HepG2 (cell line): ENCODE measurements around the gene GPS2. TPM values are rescaled to one million over a fixed set of nuclear protein-coding genes. Genes with fewer than 3 reads are reported as not detected.

ENCODE experiments used
- ARNT2 ChIP-seq: sonication (generic); formaldehyde crosslinking; IDR thresholded peaks from 2 replicates; pipeline ENCODE4 v1.8.0; 2022; ENCODE audit warnings: mild to moderate bottlenecking, low read depth, missing genetic modification reagents, moderate library complexity
- E2F1 ChIP-seq: sonication (generic); formaldehyde crosslinking; IDR thresholded peaks from 2 replicates; pipeline ENCODE4 v1.5.0; 2020; ENCODE audit warnings: missing genetic modification reagents
- NCOA2 ChIP-seq: sonication (generic); formaldehyde crosslinking; IDR thresholded peaks from 2 replicates; pipeline ENCODE4 v1.8.0; 2022; ENCODE audit warnings: inconsistent platforms
- NKX3-1 ChIP-seq: sonication (generic); formaldehyde crosslinking; IDR thresholded peaks from 2 replicates; pipeline ENCODE4 v1.5.0; 2020; ENCODE audit warnings: missing genetic modification reagents
- PRDM15 ChIP-seq: sonication (generic); formaldehyde crosslinking; IDR thresholded peaks from 2 replicates; pipeline ENCODE4 v1.4.0; 2020; ENCODE audit warnings: missing genetic modification reagents
- STAG1 ChIP-seq: sonication (generic); formaldehyde crosslinking; IDR thresholded peaks from 2 replicates; pipeline ENCODE4 v1.4.0; 2020; ENCODE audit warnings: missing genetic modification reagents
- TBX3 ChIP-seq: fragments of 450-650 bp; IDR thresholded peaks from 2 replicates; pipeline ENCODE4 v1.6.1; 2017; ENCODE audit warnings: antibody characterized with exemption, mild to moderate bottlenecking, inconsistent platforms, borderline replicate concordance
- THAP8 ChIP-seq: sonication (generic); formaldehyde crosslinking; IDR thresholded peaks from 2 replicates; pipeline ENCODE4 v1.5.1; 2020; ENCODE audit warnings: missing genetic modification reagents, mild to moderate bottlenecking, borderline replicate concordance
- WIZ ChIP-seq: sonication (generic); formaldehyde crosslinking; IDR thresholded peaks from 2 replicates; pipeline ENCODE4 v1.5.1; 2020; ENCODE audit warnings: mild to moderate bottlenecking, missing genetic modification reagents
- ZBTB4 ChIP-seq: sonication (generic); formaldehyde crosslinking; IDR thresholded peaks from 2 replicates; pipeline ENCODE4 v1.4.0; 2020; ENCODE audit warnings: missing genetic modification reagents, mild to moderate bottlenecking, borderline replicate concordance
- ZMYM3 ChIP-seq: sonication (generic); formaldehyde crosslinking; IDR thresholded peaks from 2 replicates; pipeline ENCODE4 v1.5.1; 2020; ENCODE audit warnings: mild to moderate bottlenecking, missing genetic modification reagents
- ZMYM4 ChIP-seq: sonication (generic); formaldehyde crosslinking; IDR thresholded peaks from 2 replicates; pipeline ENCODE4 v1.8.1; 2023; ENCODE audit warnings: mild to moderate bottlenecking, missing genetic modification reagents
- ZNF432 ChIP-seq: sonication (generic); formaldehyde crosslinking; IDR thresholded peaks from 2 replicates; pipeline ENCODE4 v1.5.0; 2020; ENCODE audit warnings: missing genetic modification reagents, mild to moderate bottlenecking, borderline replicate concordance
- ZNF510 ChIP-seq: sonication (generic); formaldehyde crosslinking; IDR thresholded peaks from 2 replicates; pipeline ENCODE4 v1.4.0; 2020; ENCODE audit warnings: low read depth, mild to moderate bottlenecking, missing genetic modification reagents
- ZNF550 ChIP-seq: sonication (generic); formaldehyde crosslinking; IDR thresholded peaks from 2 replicates; pipeline ENCODE4 v1.4.0; 2020; ENCODE audit warnings: mild to moderate bottlenecking, missing genetic modification reagents, borderline replicate concordance
- ZNF570 ChIP-seq: sonication (generic); formaldehyde crosslinking; IDR thresholded peaks from 2 replicates; pipeline ENCODE4 v1.4.0; 2020; ENCODE audit warnings: mild to moderate bottlenecking, missing genetic modification reagents, borderline replicate concordance
- ZNF713 ChIP-seq: sonication (generic); formaldehyde crosslinking; IDR thresholded peaks from 2 replicates; pipeline ENCODE4 v1.4.0; 2020; ENCODE audit warnings: mild to moderate bottlenecking, missing genetic modification reagents
- ZNF800 ChIP-seq: sonication (generic); formaldehyde crosslinking; IDR thresholded peaks from 2 replicates; pipeline ENCODE4 v1.4.0; 2020; ENCODE audit warnings: missing genetic modification reagents
- polyA plus RNA-seq, 8 experiments: library from polyadenylated mRNA; depleted of rRNA in 3 of 8; stranded (reverse) in 7 of 8; unstranded in 1 of 8; fragments of >200 nt; fragmentation: Illumina TruSeq in 4 of 8; extraction: Trizol in 4 of 8; gene quantifications; 2 replicates each; pipeline versions ENCODE4 v1.2.1 to v1.2.3, GENCODE V29; 2011 to 2016; ENCODE audit warnings: low read depth in 4 of 8, missing spikeins in 1 of 8, mixed read lengths in 1 of 8; ENCODE audit not compliant: insufficient read depth in 1 of 8
- total RNA-seq, 5 experiments: library from RNA; depleted of rRNA; stranded (reverse); fragments of >200 nt; fragmentation: Illumina TruSeq; extraction: Trizol; gene quantifications; 2 replicates each; pipeline ENCODE4 v1.2.3, GENCODE V29; 2016; ENCODE audit warnings: low read depth in 1 of 5

Gene GPS2
- total and polyA plus RNA-seq, 2 of the 13 experiments (the other 11 are each of a cell fraction or from before 2014, with no cell fraction given), result 58.0 to 59.4 TPM

- TF ChIP-seq ZNF510 (no peak), E2F1 (CRISPR knock-in tag) (peak; percentile 45; the same call in 1 of the 2 replicates), ZMYM3 (no peak), WIZ (CRISPR knock-in tag) (no peak), ARNT2 (peak; percentile 72), NKX3-1 (CRISPR knock-in tag) (no peak), STAG1 (CRISPR knock-in tag) (no peak; the same call in 1 of the 2 replicates), ZMYM4 (no peak; the same call in 1 of the 2 replicates), TBX3 (no peak), ZNF432 (CRISPR knock-in tag) (no peak), ZNF550 (CRISPR knock-in tag) (no peak), NCOA2 (CRISPR knock-in tag) (peak; percentile 20; the same call in 1 of the 2 replicates), ZNF713 (CRISPR knock-in tag) (no peak), ZNF570 (CRISPR knock-in tag) (no peak), ZBTB4 (CRISPR knock-in tag) (0 out of 2 replicates have a peak, but pooled peaks have one; percentile 18), ZNF800 (CRISPR knock-in tag) (no peak; the same call in 1 of the 2 replicates), PRDM15 (CRISPR knock-in tag) (peak; percentile 76), THAP8 (CRISPR knock-in tag) (no peak)
Measured at GRCh38 chr17:7351665-7352502, 36.7 kb upstream of the GPS2 start, which contains the start of gene KCTD11 (continued).
